H1 (cell line): ENCODE measurements around the gene GDPD2.

Source experiments
- CTCF ChIP-seq, 3 experiments: IDR thresholded peaks; 1 replicate in 2 of 3; 2 replicates in 1 of 3; pipeline versions ENCODE4 v1.5.1 to v1.6.1; 2011; ENCODE audit warnings: low read length in 3 of 3, mild to moderate bottlenecking in 3 of 3, inconsistent platforms in 2 of 3, low read depth in 1 of 3, moderate library complexity in 1 of 3; ENCODE audit not compliant: insufficient read depth in 1 of 3; ENCODE audit errors: control extremely low read depth in 1 of 3
- EZH2 ChIP-seq: fragments of 200-600 bp; sonication (generic); IDR thresholded peaks from 2 replicates; pipeline ENCODE4 v1.7.1; 2012; ENCODE audit warnings: low read depth, mild to moderate bottlenecking, moderate library complexity, low read length, inconsistent platforms; ENCODE audit not compliant: severe bottlenecking
- KDM1A ChIP-seq: fragments of 200-600, 300-600 bp; sonication (generic); IDR thresholded peaks from 2 replicates; pipeline ENCODE4 v1.7.1; 2016; ENCODE audit warnings: mild to moderate bottlenecking, low read length, borderline replicate concordance
- POLR2A ChIP-seq, 2 experiments: IDR thresholded peaks; 1 replicate in 1 of 2; 2 replicates in 1 of 2; pipeline ENCODE4 v1.6.1; 2011; ENCODE audit warnings: low read depth in 2 of 2, low read length in 2 of 2, mild to moderate bottlenecking in 2 of 2; ENCODE audit errors: control extremely low read depth in 1 of 2
- POLR2AphosphoS5 ChIP-seq: IDR thresholded peaks from 2 replicates; pipeline ENCODE4 v1.6.1; 2011; ENCODE audit warnings: low read depth, low read length
- RAD21 ChIP-seq, 2 experiments: IDR thresholded peaks in 1 of 2; conservative IDR thresholded peaks in 1 of 2; 2 replicates each; pipeline ENCODE4 v1.6.1; 2011; ENCODE audit warnings: low read depth in 2 of 2, low read length in 2 of 2, improper control_type of control experiment in 1 of 2, inconsistent platforms in 1 of 2, mild to moderate bottlenecking in 1 of 2, moderate library complexity in 1 of 2
- SP4 ChIP-seq: IDR thresholded peaks from 2 replicates; pipeline ENCODE4 v1.6.1; 2012; ENCODE audit warnings: low read length, inconsistent platforms
- TF ChIP-seq, protein P1 (sequence below): IDR thresholded peaks from 2 replicates; pipeline ENCODE4 v1.6.1; 2012; ENCODE audit warnings: low read length, inconsistent platforms

GRCh38 chrX:70468709-70469108 lies 45.6 kb downstream of the GDPD2 start:
- TF ChIP-seq SP4 (no peak), POLR2AphosphoS5 (no peak), CTCF (IDR thresholded peaks at IDR 0.05; ENCODE audit: control extremely low read depth in 1 of 3, insufficient read depth in 1 of 3, low read depth in 1 of 3, low read length in 3 of 3) (no peak), EZH2 (no peak), POLR2A (IDR thresholded peaks at IDR 0.05; ENCODE audit: control extremely low read depth in 1 of 2, low read depth in 2 of 2, low read length in 2 of 2) (no peak), RAD21 (IDR thresholded peaks at IDR 0.05 in 1 of 2, conservative IDR thresholded peaks at IDR 0.05 in 1 of 2; ENCODE audit: low read depth in 2 of 2, low read length in 2 of 2) (no peak), KDM1A (no peak)
- TF ChIP-seq, protein P1, sequence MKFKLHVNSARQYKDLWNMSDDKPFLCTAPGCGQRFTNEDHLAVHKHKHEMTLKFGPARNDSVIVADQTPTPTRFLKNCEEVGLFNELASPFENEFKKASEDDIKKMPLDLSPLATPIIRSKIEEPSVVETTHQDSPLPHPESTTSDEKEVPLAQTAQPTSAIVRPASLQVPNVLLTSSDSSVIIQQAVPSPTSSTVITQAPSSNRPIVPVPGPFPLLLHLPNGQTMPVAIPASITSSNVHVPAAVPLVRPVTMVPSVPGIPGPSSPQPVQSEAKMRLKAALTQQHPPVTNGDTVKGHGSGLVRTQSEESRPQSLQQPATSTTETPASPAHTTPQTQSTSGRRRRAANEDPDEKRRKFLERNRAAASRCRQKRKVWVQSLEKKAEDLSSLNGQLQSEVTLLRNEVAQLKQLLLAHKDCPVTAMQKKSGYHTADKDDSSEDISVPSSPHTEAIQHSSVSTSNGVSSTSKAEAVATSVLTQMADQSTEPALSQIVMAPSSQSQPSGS: no peak
